H1 (cell line): Measurements from ENCODE around the gene CACNG1. TPM values are rescaled to one million over a fixed set of nuclear protein-coding genes. Genes with fewer than 3 reads are reported as not detected.

ENCODE experiments used
- BACH1 ChIP-seq: IDR thresholded peaks from 2 replicates; pipeline ENCODE4 v1.6.1; 2012; ENCODE audit warnings: low read length, improper control_type of control experiment
- GABPA ChIP-seq: IDR thresholded peaks from 2 replicates; pipeline ENCODE4 v1.6.1; 2011; ENCODE audit warnings: mild to moderate bottlenecking, low read length, moderate library complexity, borderline replicate concordance; ENCODE audit not compliant: insufficient read depth
- POLR2AphosphoS5 ChIP-seq: IDR thresholded peaks from 2 replicates; pipeline ENCODE4 v1.6.1; 2011; ENCODE audit warnings: low read depth, low read length
- polyA plus RNA-seq, 7 experiments: library from polyadenylated mRNA; depleted of rRNA in 3 of 7; stranded (reverse) in 5 of 7; unstranded in 2 of 7; fragments of >200 nt in 5 of 7; fragments of 200-250 nt in 2 of 7; gene quantifications; 1 replicate in 5 of 7; 2 replicates in 1 of 7; 4 replicates in 1 of 7; pipeline versions ENCODE4 v1.2.1 to v1.2.3, GENCODE V29; 2011 to 2013; ENCODE audit warnings: missing spikeins in 2 of 7, mixed read lengths in 2 of 7
- total RNA-seq: library from RNA; stranded (reverse); fragmentation: NEBNext Ultra II Directional; extraction: Animal tissue kit (Norgen Biotek cat#: 25700); gene quantifications from 2 replicates; pipeline ENCODE4 v1.2.1, GENCODE V29; 2021
- TF ChIP-seq, protein P1 (sequence below): fragments of 300-600 bp; sonication (generic); IDR thresholded peaks from 2 replicates; pipeline ENCODE4 v1.7.1; 2012; ENCODE audit warnings: low read length, moderate library complexity, mild to moderate bottlenecking, inconsistent platforms; ENCODE audit not compliant: insufficient replicate concordance
- TF ChIP-seq, protein P2 (sequence below): IDR thresholded peaks from 2 replicates; pipeline ENCODE4 v1.6.1; 2011; ENCODE audit warnings: low read length, improper control_type of control experiment

CACNG1 gene
- total and polyA plus RNA-seq, 2 of the 8 experiments (the other 6 are each of a cell fraction or from before 2014, with no cell fraction given): not detected

DNA sequence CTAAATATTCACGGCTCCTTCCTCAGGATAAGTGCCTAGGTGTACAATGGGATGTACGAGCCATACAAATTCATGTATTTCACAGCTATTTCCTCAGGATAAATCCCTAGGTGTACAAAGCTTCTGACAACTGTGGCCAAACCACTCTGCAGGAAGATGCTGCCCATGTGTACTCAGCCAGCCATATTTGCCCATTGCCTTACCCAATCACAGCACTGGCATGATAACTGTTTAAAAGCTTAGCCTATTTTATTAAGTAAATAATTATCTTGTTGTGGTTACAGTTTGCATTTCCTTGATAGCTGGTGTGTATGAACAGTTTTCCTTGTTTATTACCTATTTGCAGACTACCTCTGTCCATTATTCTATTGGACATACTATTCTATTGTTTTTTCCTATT is 35.1 kb downstream of the CACNG1 start (continued):
- TF ChIP-seq, protein P1, sequence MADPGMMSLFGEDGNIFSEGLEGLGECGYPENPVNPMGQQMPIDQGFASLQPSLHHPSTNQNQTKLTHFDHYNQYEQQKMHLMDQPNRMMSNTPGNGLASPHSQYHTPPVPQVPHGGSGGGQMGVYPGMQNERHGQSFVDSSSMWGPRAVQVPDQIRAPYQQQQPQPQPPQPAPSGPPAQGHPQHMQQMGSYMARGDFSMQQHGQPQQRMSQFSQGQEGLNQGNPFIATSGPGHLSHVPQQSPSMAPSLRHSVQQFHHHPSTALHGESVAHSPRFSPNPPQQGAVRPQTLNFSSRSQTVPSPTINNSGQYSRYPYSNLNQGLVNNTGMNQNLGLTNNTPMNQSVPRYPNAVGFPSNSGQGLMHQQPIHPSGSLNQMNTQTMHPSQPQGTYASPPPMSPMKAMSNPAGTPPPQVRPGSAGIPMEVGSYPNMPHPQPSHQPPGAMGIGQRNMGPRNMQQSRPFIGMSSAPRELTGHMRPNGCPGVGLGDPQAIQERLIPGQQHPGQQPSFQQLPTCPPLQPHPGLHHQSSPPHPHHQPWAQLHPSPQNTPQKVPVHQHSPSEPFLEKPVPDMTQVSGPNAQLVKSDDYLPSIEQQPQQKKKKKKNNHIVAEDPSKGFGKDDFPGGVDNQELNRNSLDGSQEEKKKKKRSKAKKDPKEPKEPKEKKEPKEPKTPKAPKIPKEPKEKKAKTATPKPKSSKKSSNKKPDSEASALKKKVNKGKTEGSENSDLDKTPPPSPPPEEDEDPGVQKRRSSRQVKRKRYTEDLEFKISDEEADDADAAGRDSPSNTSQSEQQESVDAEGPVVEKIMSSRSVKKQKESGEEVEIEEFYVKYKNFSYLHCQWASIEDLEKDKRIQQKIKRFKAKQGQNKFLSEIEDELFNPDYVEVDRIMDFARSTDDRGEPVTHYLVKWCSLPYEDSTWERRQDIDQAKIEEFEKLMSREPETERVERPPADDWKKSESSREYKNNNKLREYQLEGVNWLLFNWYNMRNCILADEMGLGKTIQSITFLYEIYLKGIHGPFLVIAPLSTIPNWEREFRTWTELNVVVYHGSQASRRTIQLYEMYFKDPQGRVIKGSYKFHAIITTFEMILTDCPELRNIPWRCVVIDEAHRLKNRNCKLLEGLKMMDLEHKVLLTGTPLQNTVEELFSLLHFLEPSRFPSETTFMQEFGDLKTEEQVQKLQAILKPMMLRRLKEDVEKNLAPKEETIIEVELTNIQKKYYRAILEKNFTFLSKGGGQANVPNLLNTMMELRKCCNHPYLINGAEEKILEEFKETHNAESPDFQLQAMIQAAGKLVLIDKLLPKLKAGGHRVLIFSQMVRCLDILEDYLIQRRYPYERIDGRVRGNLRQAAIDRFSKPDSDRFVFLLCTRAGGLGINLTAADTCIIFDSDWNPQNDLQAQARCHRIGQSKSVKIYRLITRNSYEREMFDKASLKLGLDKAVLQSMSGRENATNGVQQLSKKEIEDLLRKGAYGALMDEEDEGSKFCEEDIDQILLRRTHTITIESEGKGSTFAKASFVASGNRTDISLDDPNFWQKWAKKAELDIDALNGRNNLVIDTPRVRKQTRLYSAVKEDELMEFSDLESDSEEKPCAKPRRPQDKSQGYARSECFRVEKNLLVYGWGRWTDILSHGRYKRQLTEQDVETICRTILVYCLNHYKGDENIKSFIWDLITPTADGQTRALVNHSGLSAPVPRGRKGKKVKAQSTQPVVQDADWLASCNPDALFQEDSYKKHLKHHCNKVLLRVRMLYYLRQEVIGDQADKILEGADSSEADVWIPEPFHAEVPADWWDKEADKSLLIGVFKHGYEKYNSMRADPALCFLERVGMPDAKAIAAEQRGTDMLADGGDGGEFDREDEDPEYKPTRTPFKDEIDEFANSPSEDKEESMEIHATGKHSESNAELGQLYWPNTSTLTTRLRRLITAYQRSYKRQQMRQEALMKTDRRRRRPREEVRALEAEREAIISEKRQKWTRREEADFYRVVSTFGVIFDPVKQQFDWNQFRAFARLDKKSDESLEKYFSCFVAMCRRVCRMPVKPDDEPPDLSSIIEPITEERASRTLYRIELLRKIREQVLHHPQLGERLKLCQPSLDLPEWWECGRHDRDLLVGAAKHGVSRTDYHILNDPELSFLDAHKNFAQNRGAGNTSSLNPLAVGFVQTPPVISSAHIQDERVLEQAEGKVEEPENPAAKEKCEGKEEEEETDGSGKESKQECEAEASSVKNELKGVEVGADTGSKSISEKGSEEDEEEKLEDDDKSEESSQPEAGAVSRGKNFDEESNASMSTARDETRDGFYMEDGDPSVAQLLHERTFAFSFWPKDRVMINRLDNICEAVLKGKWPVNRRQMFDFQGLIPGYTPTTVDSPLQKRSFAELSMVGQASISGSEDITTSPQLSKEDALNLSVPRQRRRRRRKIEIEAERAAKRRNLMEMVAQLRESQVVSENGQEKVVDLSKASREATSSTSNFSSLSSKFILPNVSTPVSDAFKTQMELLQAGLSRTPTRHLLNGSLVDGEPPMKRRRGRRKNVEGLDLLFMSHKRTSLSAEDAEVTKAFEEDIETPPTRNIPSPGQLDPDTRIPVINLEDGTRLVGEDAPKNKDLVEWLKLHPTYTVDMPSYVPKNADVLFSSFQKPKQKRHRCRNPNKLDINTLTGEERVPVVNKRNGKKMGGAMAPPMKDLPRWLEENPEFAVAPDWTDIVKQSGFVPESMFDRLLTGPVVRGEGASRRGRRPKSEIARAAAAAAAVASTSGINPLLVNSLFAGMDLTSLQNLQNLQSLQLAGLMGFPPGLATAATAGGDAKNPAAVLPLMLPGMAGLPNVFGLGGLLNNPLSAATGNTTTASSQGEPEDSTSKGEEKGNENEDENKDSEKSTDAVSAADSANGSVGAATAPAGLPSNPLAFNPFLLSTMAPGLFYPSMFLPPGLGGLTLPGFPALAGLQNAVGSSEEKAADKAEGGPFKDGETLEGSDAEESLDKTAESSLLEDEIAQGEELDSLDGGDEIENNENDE: no peak
- TF ChIP-seq GABPA (no peak), BACH1 (no peak), POLR2AphosphoS5 (no peak)
- TF ChIP-seq, protein P2, sequence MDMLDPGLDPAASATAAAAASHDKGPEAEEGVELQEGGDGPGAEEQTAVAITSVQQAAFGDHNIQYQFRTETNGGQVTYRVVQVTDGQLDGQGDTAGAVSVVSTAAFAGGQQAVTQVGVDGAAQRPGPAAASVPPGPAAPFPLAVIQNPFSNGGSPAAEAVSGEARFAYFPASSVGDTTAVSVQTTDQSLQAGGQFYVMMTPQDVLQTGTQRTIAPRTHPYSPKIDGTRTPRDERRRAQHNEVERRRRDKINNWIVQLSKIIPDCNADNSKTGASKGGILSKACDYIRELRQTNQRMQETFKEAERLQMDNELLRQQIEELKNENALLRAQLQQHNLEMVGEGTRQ: no peak
- TF ChIP-seq, all 59 proteins: peak for 0
